ENCODE results near the gene SND1.
"Not testable (repeated sequence)": the region's sequence is repeated elsewhere in the genome, so short reads cannot be mapped to it uniquely, and the experiment has no call there.

Gene SND1

DNA sequence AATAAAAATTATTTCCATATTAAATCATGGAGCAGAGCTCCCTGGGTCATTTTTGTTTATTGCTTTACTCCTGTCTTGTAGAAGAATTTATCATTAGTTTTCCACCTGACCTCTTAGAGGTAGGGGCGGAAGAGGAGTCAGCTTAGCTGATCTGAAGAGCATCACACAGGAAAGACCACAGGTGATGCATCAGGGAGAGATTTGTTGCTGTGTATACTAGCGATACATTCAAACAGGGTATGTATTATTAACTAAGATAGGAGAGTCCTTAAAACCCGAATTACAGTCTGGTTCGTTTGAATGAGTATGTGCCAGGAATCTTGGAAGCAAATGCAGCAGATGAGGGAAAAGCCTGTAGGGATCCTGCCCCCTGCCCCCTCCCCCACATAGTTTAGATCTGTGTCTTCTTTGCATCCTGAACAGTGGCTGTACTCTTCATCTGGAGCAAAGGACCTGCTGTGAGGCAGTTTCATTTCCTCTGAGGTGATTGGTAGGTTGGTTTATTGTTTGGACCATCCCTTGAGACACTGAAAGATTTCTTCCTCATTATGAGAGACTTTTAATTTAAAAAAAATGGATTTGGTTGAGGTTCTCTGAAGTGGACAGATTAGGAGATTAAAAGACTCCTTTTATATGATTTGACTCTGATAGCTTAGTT lies 177.0 kb downstream of the SND1 start:
- no peak for TF ChIP-seq TAF1 (IDR thresholded peaks at IDR 0.05; ENCODE audit: borderline replicate concordance, low read depth, low read length)
- TF ChIP-seq POLR2A (IDR thresholded peaks at IDR 0.05; ENCODE audit: low read depth, low read length), result no peak
- TF ChIP-seq POLR2AphosphoS5 (IDR thresholded peaks at IDR 0.05; ENCODE audit: low read depth, low read length), result no peak
- FAIRE-seq (peak; percentile 70), DNase-seq (ENCODE audit: insufficient read length) (no peak)

GRCh38 chr7:127831318-127832219 lies 179.6 kb downstream of the SND1 start:
- FAIRE-seq (no peak), DNase-seq (ENCODE audit: insufficient read length) (no peak)
- TF ChIP-seq POLR2AphosphoS5 (IDR thresholded peaks at IDR 0.05; ENCODE audit: low read depth, low read length) (no peak), TAF1 (IDR thresholded peaks at IDR 0.05; ENCODE audit: borderline replicate concordance, low read depth, low read length) (no peak), POLR2A (IDR thresholded peaks at IDR 0.05; ENCODE audit: low read depth, low read length) (no peak)

GRCh38 chr7:127832592-127832991 lies 180.6 kb downstream of the SND1 start:
- DNase-seq (ENCODE audit: insufficient read length) (no peak), FAIRE-seq (no peak)
- TF ChIP-seq POLR2A (IDR thresholded peaks at IDR 0.05; ENCODE audit: low read depth, low read length) (no peak), POLR2AphosphoS5 (IDR thresholded peaks at IDR 0.05; ENCODE audit: low read depth, low read length) (no peak), TAF1 (IDR thresholded peaks at IDR 0.05; ENCODE audit: borderline replicate concordance, low read depth, low read length) (no peak)

DNA sequence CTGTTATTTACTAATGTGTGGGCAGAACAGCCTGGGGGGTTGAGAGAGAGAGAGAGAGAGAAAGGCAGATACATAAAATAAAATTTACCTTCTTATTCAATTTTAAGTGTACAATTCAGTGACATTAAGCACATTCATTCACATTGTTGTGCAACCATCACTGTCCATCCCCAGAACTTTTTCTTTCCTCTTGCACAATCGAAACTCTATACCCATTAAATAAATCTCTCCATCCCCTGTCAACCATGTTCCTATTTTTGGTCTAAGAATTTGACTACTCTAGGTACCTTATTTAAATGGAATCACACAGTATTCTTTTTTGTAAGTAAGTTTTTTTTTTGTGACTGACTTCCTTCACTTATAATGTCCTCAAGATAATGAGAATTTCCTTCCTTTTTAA lies 181.6 kb downstream of the SND1 start:
- FAIRE-seq, result no peak
- DNase-seq (ENCODE audit: insufficient read length), result no peak
- TF ChIP-seq POLR2AphosphoS5 (IDR thresholded peaks at IDR 0.05; ENCODE audit: low read depth, low read length) (no peak), TAF1 (IDR thresholded peaks at IDR 0.05; ENCODE audit: borderline replicate concordance, low read depth, low read length) (no peak), POLR2A (IDR thresholded peaks at IDR 0.05; ENCODE audit: low read depth, low read length) (no peak)

- FAIRE-seq (no peak), DNase-seq (ENCODE audit: insufficient read length) (no peak)
- TF ChIP-seq POLR2AphosphoS5 (IDR thresholded peaks at IDR 0.05; ENCODE audit: low read depth, low read length), result no peak
- no peak for TF ChIP-seq POLR2A (IDR thresholded peaks at IDR 0.05; ENCODE audit: low read depth, low read length)
- TF ChIP-seq TAF1 (IDR thresholded peaks at IDR 0.05; ENCODE audit: borderline replicate concordance, low read depth, low read length), result no peak
Observed at GRCh38 chr7:127835679-127836078, 183.7 kb downstream of the SND1 start.

- DNase-seq (ENCODE audit: insufficient read length); FAIRE-seq: not testable (repeated sequence)
Observed at GRCh38 chr7:127837816-127838410, 185.9 kb downstream of the SND1 start.

DNA sequence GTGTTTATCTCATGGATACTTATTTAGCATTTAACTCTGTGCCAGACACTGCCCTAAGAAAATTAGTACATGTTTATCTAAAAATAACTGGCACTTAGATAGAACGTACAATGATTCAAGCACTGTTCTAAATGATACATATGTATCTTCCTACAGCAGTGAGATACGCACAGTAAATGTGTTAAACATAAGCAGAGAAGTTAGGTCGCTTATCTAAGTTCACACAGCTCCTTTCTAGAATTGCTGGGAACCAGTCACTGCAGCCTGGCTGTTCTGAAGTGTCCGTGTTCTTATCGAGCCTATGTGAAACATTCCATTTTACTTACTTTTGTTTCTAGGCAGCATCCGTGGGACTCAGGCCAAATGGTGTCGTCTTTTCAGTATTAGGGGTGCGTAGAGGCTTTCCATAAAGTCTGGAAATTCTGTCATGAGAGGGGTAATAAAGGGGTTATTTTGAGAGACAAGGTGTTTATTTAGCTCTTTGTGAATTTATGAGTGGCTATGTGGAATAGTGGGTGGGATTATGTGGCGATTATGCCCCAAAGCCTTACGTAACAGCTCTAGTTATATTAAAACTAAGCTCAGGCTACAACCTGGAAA lies 186.9 kb downstream of the SND1 start:
- TF ChIP-seq POLR2AphosphoS5 (IDR thresholded peaks at IDR 0.05; ENCODE audit: low read depth, low read length) (no peak), POLR2A (IDR thresholded peaks at IDR 0.05; ENCODE audit: low read depth, low read length) (no peak), TAF1 (IDR thresholded peaks at IDR 0.05; ENCODE audit: borderline replicate concordance, low read depth, low read length) (no peak)
- FAIRE-seq (no peak), DNase-seq (ENCODE audit: insufficient read length) (no peak)

- TF ChIP-seq TAF1 (IDR thresholded peaks at IDR 0.05; ENCODE audit: borderline replicate concordance, low read depth, low read length) (no peak), POLR2AphosphoS5 (IDR thresholded peaks at IDR 0.05; ENCODE audit: low read depth, low read length) (no peak), POLR2A (IDR thresholded peaks at IDR 0.05; ENCODE audit: low read depth, low read length) (no peak)
- no peak for FAIRE-seq
- DNase-seq (ENCODE audit: insufficient read length), result no peak
Observed at GRCh38 chr7:127840226-127840951, 188.4 kb downstream of the SND1 start.

- TF ChIP-seq TAF1 (IDR thresholded peaks at IDR 0.05; ENCODE audit: borderline replicate concordance, low read depth, low read length) (no peak), POLR2A (IDR thresholded peaks at IDR 0.05; ENCODE audit: low read depth, low read length) (no peak), POLR2AphosphoS5 (IDR thresholded peaks at IDR 0.05; ENCODE audit: low read depth, low read length) (no peak)
- FAIRE-seq (no peak), DNase-seq (ENCODE audit: insufficient read length) (no peak)
Observed at GRCh38 chr7:127844165-127844564, 192.2 kb downstream of the SND1 start.

GRCh38 chr7:127844707-127845331 lies 192.8 kb downstream of the SND1 start:
- peak; percentile 56 for FAIRE-seq
- DNase-seq (ENCODE audit: insufficient read length), result no peak
- TF ChIP-seq TAF1 (IDR thresholded peaks at IDR 0.05; ENCODE audit: borderline replicate concordance, low read depth, low read length) (no peak), POLR2AphosphoS5 (IDR thresholded peaks at IDR 0.05; ENCODE audit: low read depth, low read length) (no peak), POLR2A (IDR thresholded peaks at IDR 0.05; ENCODE audit: low read depth, low read length) (no peak)

Data from GM12892 (cell line).